ENCODE measurements around the gene IL4.
"Not testable (repeated sequence)": the region's sequence is repeated elsewhere in the genome, so short reads cannot be mapped to it uniquely, and the experiment has no call there.

The IL4 gene
- 0 to 0.09 reads per million in 2 donors for total RNA-seq

DNA sequence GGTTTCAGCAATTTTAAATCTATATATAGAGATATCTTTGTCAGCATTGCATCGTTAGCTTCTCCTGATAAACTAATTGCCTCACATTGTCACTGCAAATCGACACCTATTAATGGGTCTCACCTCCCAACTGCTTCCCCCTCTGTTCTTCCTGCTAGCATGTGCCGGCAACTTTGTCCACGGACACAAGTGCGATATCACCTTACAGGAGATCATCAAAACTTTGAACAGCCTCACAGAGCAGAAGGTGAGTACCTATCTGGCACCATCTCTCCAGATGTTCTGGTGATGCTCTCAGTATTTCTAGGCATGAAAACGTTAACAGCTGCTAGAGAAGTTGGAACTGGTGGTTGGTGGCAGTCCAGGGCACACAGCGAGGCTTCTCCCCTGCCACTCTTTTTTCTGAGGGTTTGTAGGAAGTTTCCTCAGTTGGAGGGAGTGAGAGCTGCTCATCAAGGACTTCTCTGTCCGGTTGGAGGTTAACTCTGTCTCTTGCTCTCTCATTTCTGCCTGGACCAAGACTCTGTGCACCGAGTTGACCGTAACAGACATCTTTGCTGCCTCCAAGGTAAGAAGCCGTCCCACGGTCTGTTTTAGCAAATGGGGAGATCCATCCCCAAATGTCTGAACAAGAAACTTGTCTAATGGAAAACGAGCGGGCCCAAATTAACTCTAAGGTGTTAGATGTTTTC is at the start of gene IL4:
TSS of gene IL4 (plus strand) at position 51 of the 692 bp plus-strand sequence. CDS start at position 113, 62 bp downstream.
- no peak for DNase-seq

GRCh38 chr5:132627470-132627869 is 46.3 kb upstream of the IL4 start:
- DNase-seq = no peak

DNA sequence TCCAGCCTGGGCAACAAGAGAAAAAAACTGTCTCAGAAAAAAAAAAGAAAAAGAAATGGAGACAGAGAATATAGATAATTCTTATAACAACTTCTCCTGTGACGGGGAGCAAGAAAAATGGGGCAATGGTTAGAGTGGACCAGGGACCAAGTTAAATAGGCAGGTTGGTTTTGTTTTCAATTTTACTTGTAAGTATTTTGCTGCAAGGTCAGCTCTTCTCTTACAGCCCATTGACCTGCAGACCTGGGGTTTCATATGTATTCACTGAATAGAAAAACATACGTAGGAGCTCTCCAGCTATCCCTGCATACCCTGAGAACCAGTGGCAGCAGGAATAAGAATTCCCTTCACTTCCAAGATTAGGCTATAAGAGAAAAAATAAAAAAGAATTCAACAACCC is 45.0 kb upstream of the IL4 start:
- no peak for DNase-seq

GRCh38 chr5:132629230-132629944 is 44.4 kb upstream of the IL4 start:
- DNase-seq = no peak

GRCh38 chr5:132633587-132633986 is 40.2 kb upstream of the IL4 start:
- not testable (repeated sequence) for DNase-seq

DNA sequence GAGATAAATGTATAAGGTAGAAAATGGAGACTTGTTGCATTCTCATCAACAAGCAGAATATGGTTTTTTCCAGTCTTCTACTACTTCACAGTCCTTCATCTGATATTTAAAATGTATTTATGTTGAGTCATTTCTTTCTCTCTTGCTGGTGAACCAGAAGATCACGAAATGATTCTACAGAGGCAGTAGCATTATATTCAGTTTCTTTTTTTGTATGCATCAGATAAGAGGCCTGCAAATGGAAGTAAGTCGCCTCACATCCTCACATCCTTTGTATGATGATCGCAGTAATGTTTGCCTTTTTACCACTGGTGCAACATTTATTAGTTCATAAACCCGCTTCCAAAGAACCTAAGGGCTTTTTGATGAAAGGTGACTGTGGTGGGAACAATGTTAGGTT is 37.9 kb upstream of the IL4 start:
- no peak for DNase-seq

DNA sequence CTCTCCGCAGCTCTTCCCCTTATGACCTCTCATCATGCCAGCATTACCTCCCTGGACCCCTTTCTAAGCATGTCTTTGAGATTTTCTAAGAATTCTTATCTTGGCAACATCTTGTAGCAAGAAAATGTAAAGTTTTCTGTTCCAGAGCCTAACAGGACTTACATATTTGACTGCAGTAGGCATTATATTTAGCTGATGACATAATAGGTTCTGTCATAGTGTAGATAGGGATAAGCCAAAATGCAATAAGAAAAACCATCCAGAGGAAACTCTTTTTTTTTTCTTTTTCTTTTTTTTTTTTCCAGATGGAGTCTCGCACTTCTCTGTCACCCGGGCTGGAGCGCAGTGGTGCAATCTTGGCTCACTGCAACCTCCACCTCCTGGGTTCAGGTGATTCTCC is 36.5 kb upstream of the IL4 start:
- DNase-seq = no peak

- DNase-seq = no peak
These were observed 34.1 kb upstream of the IL4 start for GRCh38 chr5:132639706-132640130.

GRCh38 chr5:132640613-132641012 is 33.2 kb upstream of the IL4 start:
- no peak for DNase-seq

GRCh38 chr5:132641241-132641723 is 32.5 kb upstream of the IL4 start:
- no peak for DNase-seq

GRCh38 chr5:132641841-132642240 is 31.9 kb upstream of the IL4 start:
- no peak for DNase-seq

- no peak for DNase-seq
These were observed 29.6 kb upstream of the IL4 start for GRCh38 chr5:132644177-132644576.

DNA sequence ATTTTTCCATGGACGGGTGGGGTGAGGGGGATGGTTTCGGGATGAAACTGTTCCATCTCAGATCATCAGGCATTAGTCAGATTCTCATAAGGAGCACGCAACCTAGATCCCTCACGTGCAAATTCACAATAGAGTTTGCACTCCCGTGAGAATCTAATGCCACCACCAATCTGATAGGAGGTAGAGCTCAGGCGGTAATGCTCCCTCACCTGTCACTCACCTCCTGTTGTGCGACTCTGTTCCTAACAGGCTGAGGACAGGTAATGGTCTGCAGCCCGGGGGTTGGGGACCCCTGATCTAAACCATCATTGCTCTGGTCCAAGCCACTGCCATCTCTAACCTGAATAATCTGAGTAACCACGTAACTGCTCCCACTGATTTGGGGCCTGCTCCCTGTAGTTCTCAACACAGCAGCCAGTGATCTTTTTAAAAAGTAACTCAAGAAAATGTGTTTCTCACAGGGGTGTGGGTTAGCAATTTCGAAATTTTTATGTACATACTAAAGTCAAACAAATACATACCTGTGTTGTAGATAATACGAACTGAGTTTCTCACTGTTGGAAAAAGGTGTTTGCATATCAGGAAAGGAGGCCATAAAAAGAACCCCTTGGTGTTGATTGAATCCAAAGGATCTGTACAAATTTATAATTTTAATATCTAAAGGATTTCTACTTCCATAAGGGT is 27.1 kb upstream of the IL4 start:
- DNase-seq = no peak

DNA sequence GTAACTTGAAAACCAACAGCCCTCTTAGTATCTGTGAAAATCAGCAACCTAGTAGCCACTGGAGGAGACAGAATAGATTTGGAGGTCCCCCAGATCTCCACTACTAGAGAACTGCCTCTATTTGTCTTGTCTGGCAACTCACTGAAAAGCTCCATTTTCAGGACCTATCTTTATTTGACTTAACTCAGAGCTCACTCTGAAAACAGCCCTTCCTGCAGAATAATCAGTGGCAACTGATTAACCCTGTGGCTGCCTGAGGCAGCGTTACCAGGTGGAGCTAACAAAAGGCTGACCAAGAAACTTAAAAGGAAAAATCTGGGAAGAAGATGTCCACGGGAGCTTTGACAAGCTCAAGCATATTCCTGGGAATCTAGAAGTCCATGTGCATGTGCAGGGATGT is 26.3 kb upstream of the IL4 start:
- DNase-seq = no peak

DNA sequence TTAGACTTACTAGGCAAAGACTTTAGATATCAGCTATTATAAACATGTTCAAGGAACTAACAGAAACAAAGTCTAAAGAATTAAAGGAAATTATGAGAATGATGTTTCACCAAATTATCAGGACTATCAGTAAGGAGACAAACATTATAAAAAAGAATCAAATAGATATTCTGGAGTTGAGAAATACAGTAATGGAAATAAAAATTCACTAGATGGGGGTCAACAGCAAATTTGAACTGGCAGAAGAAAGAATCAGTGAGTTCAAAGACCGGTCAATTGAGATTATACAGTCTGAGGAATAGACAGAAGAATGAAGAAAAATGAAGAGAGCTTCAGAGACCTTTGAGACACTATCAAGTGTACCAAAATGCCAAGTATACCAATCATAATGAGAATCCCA is 25.4 kb upstream of the IL4 start:
- DNase-seq = no peak

- no peak for DNase-seq
These were observed 21.8 kb upstream of the IL4 start for GRCh38 chr5:132651838-132652469.

DNA sequence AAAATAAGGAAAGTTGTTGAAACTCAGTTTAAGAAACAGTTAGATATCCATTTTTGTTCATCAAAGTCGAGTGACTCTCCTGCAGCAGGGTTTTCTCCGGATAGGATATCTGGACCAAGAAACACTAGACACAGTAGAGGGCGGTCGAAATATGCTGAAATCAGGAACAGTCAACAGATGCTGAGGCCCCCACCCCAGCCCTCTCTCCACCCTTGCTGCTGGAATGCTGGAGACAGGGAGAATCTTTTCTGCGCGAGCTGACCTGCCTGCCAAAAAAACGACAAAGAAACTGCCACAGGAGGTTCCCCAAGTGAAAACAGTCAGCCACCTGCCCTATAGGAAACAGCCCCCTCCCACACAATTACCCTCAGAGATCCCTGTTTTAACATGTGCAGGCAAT is 20.1 kb upstream of the IL4 start:
- no peak for DNase-seq

GRCh38 chr5:132655821-132656773 is 17.7 kb upstream of the IL4 start:
- DNase-seq = peak; percentile 30

- DNase-seq = no peak
These were observed 16.9 kb upstream of the IL4 start for GRCh38 chr5:132656774-132657355.

DNA sequence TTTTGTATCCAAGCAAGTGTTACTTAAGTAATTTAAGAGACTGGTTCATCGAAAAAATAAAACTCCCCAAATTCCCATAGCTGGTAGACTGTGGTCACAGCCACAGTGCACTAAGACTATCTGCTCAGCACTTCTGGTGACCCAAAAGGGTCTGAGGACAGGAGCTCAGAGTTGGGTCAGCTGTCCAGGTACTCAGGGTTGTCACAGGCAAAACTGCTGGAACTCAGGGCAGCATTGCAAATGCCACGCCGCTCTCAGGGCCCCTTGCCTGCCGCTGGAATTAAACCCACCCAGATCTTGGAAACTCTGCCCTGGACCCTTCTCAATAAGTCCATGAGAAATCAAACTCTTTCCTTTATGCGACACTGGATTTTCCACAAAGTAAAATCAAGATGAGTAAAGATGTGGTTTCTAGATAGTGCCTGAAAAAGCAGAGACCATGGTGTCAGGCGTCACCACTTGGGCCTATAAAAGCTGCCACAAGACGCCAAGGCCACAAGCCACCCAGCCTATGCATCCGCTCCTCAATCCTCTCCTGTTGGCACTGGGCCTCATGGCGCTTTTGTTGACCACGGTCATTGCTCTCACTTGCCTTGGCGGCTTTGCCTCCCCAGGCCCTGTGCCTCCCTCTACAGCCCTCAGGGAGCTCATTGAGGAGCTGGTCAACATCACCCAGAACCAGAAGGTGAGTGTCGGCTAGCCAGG is 16.0 kb upstream of the IL4 start, which contains the start of gene IL13:
TSS of gene IL13 (plus strand) at position 498 of the 705 bp plus-strand sequence. CDS start at position 512, 14 bp downstream.
- no peak for DNase-seq
